ENCODE data around the gene GYS2.
"Not testable (repeated sequence)": the region's sequence is repeated elsewhere in the genome, so short reads cannot be mapped to it uniquely, and the experiment has no call there.

GYS2 gene

GRCh38 chr12:21604245-21605101 is at the start of gene GYS2:
TSS of gene GYS2 (minus strand) at chr12:21604847. CDS start at chr12:21604592, 255 bp downstream.
- DNase-seq: no peak

GRCh38 chr12:21651821-21652220 is 47.2 kb upstream of the GYS2 start:
- no peak for DNase-seq

- no peak for DNase-seq
These were observed 46.4 kb upstream of the GYS2 start for GRCh38 chr12:21650997-21651396.

GRCh38 chr12:21649034-21649433 is 44.4 kb upstream of the GYS2 start:
- DNase-seq: no peak

GRCh38 chr12:21648378-21648777 is 43.7 kb upstream of the GYS2 start:
- no peak for DNase-seq

- DNase-seq: no peak
These were observed 42.5 kb upstream of the GYS2 start for GRCh38 chr12:21647179-21647578.

- not testable (repeated sequence) for DNase-seq
These were observed 40.4 kb upstream of the GYS2 start for GRCh38 chr12:21645041-21645500.

GRCh38 chr12:21644516-21644915 is 39.9 kb upstream of the GYS2 start:
- DNase-seq: no peak

- DNase-seq: no peak
These were observed 39.1 kb upstream of the GYS2 start for GRCh38 chr12:21643758-21644157.

- no peak for DNase-seq
These were observed 38.2 kb upstream of the GYS2 start for GRCh38 chr12:21642707-21643389.

- no peak for DNase-seq
These were observed 33.6 kb upstream of the GYS2 start for GRCh38 chr12:21638054-21638891.

- no peak for DNase-seq
These were observed 29.6 kb upstream of the GYS2 start for GRCh38 chr12:21634245-21634644.

GRCh38 chr12:21631367-21631766 is 26.7 kb upstream of the GYS2 start:
- DNase-seq: no peak

- no peak for DNase-seq
These were observed 23.3 kb upstream of the GYS2 start for GRCh38 chr12:21627924-21628323.

GRCh38 chr12:21618566-21618965 is 13.9 kb upstream of the GYS2 start:
- no peak for DNase-seq

- no peak for DNase-seq
These were observed 12.4 kb upstream of the GYS2 start for GRCh38 chr12:21617030-21617429.

GRCh38 chr12:21615431-21615830 is 10.8 kb upstream of the GYS2 start:
- DNase-seq: no peak

- DNase-seq: no peak
These were observed 9.9 kb upstream of the GYS2 start for GRCh38 chr12:21614506-21614905.

- DNase-seq: no peak
These were observed 9.3 kb upstream of the GYS2 start for GRCh38 chr12:21613931-21614330.

- DNase-seq: no peak
These were observed 3.5 kb upstream of the GYS2 start for GRCh38 chr12:21608196-21608595.

- DNase-seq: no peak
These were observed 3.1 kb upstream of the GYS2 start for GRCh38 chr12:21607701-21608100.

GRCh38 chr12:21606175-21606574 is 1.5 kb upstream of the GYS2 start:
- no peak for DNase-seq

GRCh38 chr12:21602774-21603173 is 1.9 kb downstream of the GYS2 start:
- no peak for DNase-seq
